Measurements from ENCODE around the gene PCYT1A.

DNA sequence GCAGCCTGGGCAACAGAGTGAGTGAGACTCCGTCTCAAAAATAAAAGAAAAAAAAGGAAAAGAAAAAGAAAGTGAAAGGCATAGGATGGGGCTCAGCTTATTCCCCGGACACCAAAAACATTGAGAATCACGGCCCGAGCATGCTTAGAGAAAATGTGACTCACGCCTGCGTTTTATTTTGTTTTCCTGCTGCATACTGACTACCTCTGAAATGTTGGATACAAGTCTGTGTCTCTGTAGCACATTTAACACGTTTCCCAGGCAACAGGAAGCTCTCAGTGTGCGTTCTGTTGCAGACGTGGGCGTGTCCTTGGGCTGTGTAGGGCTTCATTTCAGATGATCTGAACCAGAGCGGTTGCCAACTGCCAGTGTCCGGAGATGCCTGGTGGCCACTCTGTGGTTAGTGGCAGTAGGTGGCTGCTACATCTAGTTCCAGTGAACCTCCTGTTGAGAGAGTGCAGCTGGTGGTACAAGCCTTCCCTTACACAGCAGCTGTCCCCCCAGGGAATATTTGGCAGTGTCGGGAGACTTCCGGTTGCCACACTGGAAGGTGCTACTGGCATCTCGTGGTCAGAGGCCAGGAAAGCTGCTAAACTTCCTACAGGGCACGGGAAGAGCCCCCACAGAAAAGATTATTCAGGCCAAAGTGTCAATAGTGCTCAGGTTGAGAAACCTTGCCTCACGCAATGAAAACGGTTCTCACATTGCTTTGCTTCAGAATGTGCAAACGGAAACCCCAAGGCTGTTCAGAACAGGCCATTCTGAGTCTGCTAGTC lies 68.1 kb downstream of the PCYT1A start:
- no peak for TF ChIP-seq TOX (CRISPR knock-in tag; IDR thresholded peaks at IDR 0.05; ENCODE audit: borderline replicate concordance)
- TF ChIP-seq TCF4 (CRISPR knock-in tag; IDR thresholded peaks at IDR 0.05; ENCODE audit: borderline replicate concordance): peak; percentile 30; the same call in 1 of the 2 replicates
- TF ChIP-seq, protein P1, sequence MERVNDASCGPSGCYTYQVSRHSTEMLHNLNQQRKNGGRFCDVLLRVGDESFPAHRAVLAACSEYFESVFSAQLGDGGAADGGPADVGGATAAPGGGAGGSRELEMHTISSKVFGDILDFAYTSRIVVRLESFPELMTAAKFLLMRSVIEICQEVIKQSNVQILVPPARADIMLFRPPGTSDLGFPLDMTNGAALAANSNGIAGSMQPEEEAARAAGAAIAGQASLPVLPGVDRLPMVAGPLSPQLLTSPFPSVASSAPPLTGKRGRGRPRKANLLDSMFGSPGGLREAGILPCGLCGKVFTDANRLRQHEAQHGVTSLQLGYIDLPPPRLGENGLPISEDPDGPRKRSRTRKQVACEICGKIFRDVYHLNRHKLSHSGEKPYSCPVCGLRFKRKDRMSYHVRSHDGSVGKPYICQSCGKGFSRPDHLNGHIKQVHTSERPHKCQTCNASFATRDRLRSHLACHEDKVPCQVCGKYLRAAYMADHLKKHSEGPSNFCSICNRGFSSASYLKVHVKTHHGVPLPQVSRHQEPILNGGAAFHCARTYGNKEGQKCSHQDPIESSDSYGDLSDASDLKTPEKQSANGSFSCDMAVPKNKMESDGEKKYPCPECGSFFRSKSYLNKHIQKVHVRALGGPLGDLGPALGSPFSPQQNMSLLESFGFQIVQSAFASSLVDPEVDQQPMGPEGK (CRISPR knock-in tag; IDR thresholded peaks at IDR 0.05; ENCODE audit: borderline replicate concordance): no peak
- no peak for TF ChIP-seq ESRRG (CRISPR knock-in tag; IDR thresholded peaks at IDR 0.05)
- TF ChIP-seq, protein P2, sequence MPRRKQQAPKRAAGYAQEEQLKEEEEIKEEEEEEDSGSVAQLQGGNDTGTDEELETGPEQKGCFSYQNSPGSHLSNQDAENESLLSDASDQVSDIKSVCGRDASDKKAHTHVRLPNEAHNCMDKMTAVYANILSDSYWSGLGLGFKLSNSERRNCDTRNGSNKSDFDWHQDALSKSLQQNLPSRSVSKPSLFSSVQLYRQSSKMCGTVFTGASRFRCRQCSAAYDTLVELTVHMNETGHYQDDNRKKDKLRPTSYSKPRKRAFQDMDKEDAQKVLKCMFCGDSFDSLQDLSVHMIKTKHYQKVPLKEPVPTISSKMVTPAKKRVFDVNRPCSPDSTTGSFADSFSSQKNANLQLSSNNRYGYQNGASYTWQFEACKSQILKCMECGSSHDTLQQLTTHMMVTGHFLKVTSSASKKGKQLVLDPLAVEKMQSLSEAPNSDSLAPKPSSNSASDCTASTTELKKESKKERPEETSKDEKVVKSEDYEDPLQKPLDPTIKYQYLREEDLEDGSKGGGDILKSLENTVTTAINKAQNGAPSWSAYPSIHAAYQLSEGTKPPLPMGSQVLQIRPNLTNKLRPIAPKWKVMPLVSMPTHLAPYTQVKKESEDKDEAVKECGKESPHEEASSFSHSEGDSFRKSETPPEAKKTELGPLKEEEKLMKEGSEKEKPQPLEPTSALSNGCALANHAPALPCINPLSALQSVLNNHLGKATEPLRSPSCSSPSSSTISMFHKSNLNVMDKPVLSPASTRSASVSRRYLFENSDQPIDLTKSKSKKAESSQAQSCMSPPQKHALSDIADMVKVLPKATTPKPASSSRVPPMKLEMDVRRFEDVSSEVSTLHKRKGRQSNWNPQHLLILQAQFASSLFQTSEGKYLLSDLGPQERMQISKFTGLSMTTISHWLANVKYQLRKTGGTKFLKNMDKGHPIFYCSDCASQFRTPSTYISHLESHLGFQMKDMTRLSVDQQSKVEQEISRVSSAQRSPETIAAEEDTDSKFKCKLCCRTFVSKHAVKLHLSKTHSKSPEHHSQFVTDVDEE (CRISPR knock-in tag; IDR thresholded peaks at IDR 0.05): no peak
- no peak for TF ChIP-seq ZFP3 (CRISPR knock-in tag; IDR thresholded peaks at IDR 0.05)
- TF ChIP-seq SNAI2 (CRISPR knock-in tag; IDR thresholded peaks at IDR 0.05): no peak
- no peak for TF ChIP-seq GLIS3 (CRISPR knock-in tag; IDR thresholded peaks at IDR 0.05)
- TF ChIP-seq ZNF70 (CRISPR knock-in tag; IDR thresholded peaks at IDR 0.05): no peak
- TF ChIP-seq RARB (CRISPR knock-in tag; IDR thresholded peaks at IDR 0.05): no peak
- no peak for TF ChIP-seq ARNTL (CRISPR knock-in tag; IDR thresholded peaks at IDR 0.05; ENCODE audit: borderline replicate concordance, low read depth)
- no peak for TF ChIP-seq ZFP30 (CRISPR knock-in tag; IDR thresholded peaks at IDR 0.05)

Data from SK-N-SH treated with all-trans-retinoic acid at 6 μM for 48 hours (cell line).